Measurements from ENCODE around the gene NOM1.

DNA sequence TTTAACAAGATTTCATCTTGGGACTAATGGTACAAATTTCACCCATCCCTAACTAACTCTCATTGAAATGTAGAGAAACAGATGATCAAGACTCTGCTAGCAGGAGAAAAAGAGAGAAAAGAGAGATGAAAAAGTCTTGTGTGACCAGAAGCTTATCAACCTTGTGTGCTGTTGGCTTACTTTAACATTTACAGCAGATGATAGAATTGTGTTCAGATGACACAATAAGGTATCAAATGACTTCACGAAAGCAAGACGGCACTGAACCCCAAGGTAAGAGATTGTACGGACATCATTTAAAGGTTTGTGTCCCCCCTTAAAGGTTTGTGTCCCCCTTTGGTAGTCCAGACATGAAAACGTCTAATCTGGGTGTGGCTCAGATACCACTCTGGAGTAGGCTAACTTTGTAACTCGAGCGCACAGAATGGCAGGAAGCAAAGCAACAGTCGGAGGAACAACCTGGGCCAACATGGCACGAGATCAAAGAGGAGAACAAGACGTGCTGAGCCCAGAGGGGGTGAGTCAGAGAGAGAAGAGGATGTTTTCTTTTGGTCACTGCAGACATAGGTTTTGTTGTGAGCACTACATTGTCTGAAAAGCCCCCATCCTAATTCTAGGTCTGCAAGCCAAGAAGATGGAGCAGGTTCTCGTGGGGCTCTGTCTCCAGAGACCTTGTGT, 46.1 kb upstream of the NOM1 start:
- TF ChIP-seq, protein P1, sequence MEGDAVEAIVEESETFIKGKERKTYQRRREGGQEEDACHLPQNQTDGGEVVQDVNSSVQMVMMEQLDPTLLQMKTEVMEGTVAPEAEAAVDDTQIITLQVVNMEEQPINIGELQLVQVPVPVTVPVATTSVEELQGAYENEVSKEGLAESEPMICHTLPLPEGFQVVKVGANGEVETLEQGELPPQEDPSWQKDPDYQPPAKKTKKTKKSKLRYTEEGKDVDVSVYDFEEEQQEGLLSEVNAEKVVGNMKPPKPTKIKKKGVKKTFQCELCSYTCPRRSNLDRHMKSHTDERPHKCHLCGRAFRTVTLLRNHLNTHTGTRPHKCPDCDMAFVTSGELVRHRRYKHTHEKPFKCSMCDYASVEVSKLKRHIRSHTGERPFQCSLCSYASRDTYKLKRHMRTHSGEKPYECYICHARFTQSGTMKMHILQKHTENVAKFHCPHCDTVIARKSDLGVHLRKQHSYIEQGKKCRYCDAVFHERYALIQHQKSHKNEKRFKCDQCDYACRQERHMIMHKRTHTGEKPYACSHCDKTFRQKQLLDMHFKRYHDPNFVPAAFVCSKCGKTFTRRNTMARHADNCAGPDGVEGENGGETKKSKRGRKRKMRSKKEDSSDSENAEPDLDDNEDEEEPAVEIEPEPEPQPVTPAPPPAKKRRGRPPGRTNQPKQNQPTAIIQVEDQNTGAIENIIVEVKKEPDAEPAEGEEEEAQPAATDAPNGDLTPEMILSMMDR (IDR thresholded peaks at IDR 0.05), result no peak
- peak in 3 of 4 donors; percentile 11 to 56 (median 15) for TF ChIP-seq EP300 (IDR thresholded peaks at IDR 0.05)
